Measurements from ENCODE around the gene CHRDL2.

- TF ChIP-seq CTCF (tag by site-specific recombination; IDR thresholded peaks at IDR 0.05) (no peak), ZNF18 (tag by site-specific recombination; IDR thresholded peaks at IDR 0.05) (no peak), BCL11B (tag by site-specific recombination; IDR thresholded peaks at IDR 0.05; ENCODE audit: low read depth) (no peak)
These were observed 51.1 kb downstream of the CHRDL2 start for GRCh38 chr11:74680035-74680671.
